OCI-LY3 (cell line): ENCODE data around the gene CXXC1.
"Not testable (repeated sequence)": the region's sequence is repeated elsewhere in the genome, so short reads cannot be mapped to it uniquely, and the experiment has no call there.

Experiments
- CTCF ChIP-seq: fragments of 200-600, 300-600 bp; sonication (generic); IDR thresholded peaks from 2 replicates; pipeline ENCODE4 v1.5.1; 2014; ENCODE audit warnings: antibody characterized with exemption, low read length, low read depth
- EZH2phosphoT487 ChIP-seq: fragments of 200-600 bp; shearing (Covaris generic); IDR thresholded peaks from 2 replicates; pipeline ENCODE4 v1.6.1; 2018; ENCODE audit warnings: antibody characterized with exemption, mixed run types, low read depth

GRCh38 chr18:50288348-50289107, 1.0 kb upstream of the CXXC1 start:
- not testable (repeated sequence) for TF ChIP-seq CTCF, EZH2phosphoT487
